GM12874 (cell line): ENCODE measurements around the gene C8A.

ENCODE experiments used
- TF ChIP-seq, protein P1 (sequence below): IDR thresholded peaks from 2 replicates; pipeline ENCODE4 v1.5.1; 2011; ENCODE audit warnings: low read depth, mild to moderate bottlenecking, control low read depth, low read length, moderate library complexity; ENCODE audit not compliant: insufficient read depth

Gene C8A

GRCh38 chr1:56850922-56851321, 3.7 kb upstream of the C8A start:
- TF ChIP-seq, protein P1, sequence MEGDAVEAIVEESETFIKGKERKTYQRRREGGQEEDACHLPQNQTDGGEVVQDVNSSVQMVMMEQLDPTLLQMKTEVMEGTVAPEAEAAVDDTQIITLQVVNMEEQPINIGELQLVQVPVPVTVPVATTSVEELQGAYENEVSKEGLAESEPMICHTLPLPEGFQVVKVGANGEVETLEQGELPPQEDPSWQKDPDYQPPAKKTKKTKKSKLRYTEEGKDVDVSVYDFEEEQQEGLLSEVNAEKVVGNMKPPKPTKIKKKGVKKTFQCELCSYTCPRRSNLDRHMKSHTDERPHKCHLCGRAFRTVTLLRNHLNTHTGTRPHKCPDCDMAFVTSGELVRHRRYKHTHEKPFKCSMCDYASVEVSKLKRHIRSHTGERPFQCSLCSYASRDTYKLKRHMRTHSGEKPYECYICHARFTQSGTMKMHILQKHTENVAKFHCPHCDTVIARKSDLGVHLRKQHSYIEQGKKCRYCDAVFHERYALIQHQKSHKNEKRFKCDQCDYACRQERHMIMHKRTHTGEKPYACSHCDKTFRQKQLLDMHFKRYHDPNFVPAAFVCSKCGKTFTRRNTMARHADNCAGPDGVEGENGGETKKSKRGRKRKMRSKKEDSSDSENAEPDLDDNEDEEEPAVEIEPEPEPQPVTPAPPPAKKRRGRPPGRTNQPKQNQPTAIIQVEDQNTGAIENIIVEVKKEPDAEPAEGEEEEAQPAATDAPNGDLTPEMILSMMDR = no peak

GRCh38 chr1:56852476-56852875, 2.1 kb upstream of the C8A start:
- TF ChIP-seq, protein P1 = no peak

DNA sequence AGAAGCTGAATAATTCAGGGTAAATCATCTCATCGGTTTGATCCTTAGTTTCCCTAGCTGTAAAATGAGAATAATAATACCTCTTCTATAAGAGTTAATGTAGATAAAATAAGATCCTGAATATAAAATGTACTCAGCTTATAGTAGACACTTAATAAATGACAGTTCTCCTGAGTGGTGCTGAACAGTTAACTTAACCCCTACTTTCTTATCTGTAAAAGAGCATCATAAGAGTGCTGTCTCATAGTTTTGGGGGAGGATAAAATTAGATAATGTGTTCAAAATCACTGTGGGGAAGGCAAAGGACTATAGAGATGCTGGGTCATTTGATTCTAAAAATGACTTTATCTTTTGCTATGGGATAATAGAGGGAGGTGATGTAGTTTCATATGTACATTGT, 593 bp downstream of the C8A start:
- TF ChIP-seq, protein P1 = no peak

- TF ChIP-seq, protein P1 = no peak
These were observed 1.6 kb downstream of the C8A start for GRCh38 chr1:56856186-56856585.

- TF ChIP-seq, protein P1 = no peak
These were observed 4.7 kb downstream of the C8A start for GRCh38 chr1:56859287-56859686.

- TF ChIP-seq, protein P1 = no peak
These were observed 8.8 kb downstream of the C8A start for GRCh38 chr1:56863265-56863992.

DNA sequence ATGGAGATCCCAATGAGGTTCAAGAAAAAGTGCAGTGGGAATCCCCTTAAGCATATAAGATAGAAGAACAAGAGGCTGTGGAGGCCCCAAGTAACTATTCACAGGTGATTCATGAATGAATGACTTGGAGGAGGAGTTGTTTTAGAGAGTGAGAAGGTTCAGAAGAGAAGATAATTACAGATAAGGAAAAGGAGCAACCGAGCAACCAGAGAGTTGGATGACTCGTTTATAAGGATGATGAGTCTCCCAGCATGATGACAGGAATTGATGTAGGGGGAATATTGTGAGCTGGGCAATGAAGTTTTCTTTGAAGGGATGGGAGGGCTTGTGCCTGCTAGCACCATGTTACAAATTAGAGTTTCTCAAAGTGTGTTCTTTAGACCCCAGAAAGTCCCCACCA, 9.8 kb downstream of the C8A start:
- TF ChIP-seq, protein P1 = no peak
